Esophagus squamous epithelium (tissue), 4 donors: Measurements from ENCODE around the gene NDRG4.

Experiments
- POLR2A ChIP-seq, 4 donors: fragments of 450-650 bp; IDR thresholded peaks; one replicate each; pipeline ENCODE4 v1.6.1; 2017; ENCODE audit warnings: antibody characterized with exemption in 4 of 4, mild to moderate bottlenecking in 4 of 4, moderate library complexity in 3 of 4
- TF ChIP-seq, protein P1 (sequence below), 6 experiments: fragments of 450-650 bp in 4 of 6; fragments of 200-600 bp in 2 of 6; sonication (generic) in 2 of 6; IDR thresholded peaks; one replicate each; pipeline ENCODE4 v1.5.1; 2016 to 2019; ENCODE audit warnings: antibody characterized with exemption in 6 of 6, mild to moderate bottlenecking in 4 of 6, moderate library complexity in 4 of 6

DNA sequence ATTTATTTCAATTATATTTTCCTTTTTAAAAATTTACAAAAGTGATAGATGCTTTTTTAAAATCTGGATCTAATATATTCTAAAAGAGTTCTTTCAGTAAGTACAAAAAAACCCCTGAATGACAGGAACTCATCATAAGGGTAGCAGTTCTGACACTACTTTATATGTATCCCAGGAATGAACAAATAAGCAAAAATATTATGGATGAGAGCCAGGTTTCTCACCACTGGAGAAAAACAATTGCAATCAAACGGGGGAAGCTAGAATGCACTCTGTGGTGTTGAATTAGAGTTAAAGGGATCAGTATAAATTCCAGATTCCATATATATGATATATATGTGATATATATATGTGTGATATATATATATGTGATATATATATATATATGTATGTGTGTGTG lies 23.2 kb upstream of the NDRG4 start:
- no peak for TF ChIP-seq POLR2A (IDR thresholded peaks at IDR 0.05)
- TF ChIP-seq, protein P1, sequence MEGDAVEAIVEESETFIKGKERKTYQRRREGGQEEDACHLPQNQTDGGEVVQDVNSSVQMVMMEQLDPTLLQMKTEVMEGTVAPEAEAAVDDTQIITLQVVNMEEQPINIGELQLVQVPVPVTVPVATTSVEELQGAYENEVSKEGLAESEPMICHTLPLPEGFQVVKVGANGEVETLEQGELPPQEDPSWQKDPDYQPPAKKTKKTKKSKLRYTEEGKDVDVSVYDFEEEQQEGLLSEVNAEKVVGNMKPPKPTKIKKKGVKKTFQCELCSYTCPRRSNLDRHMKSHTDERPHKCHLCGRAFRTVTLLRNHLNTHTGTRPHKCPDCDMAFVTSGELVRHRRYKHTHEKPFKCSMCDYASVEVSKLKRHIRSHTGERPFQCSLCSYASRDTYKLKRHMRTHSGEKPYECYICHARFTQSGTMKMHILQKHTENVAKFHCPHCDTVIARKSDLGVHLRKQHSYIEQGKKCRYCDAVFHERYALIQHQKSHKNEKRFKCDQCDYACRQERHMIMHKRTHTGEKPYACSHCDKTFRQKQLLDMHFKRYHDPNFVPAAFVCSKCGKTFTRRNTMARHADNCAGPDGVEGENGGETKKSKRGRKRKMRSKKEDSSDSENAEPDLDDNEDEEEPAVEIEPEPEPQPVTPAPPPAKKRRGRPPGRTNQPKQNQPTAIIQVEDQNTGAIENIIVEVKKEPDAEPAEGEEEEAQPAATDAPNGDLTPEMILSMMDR (IDR thresholded peaks at IDR 0.05): no peak
